Uterus (tissue), 4 donors: Measurements from ENCODE around the gene SKI. TPM values are rescaled to one million over a fixed set of nuclear protein-coding genes. Genes with fewer than 3 reads are reported as not detected.
A peak's percentile ranks its signal among the peaks of the same experiment; 100 is the strongest.

Experiments used
- DNase-seq, 2 donors: peaks; one replicate each; pipeline ENCODE4 v3.0.0-alpha.2; 2019 to 2020
- H3K27ac ChIP-seq, 2 donors: fragments of 200-600 bp; sonication (generic); 1 replicate in 1 of 2; 2 replicates in 1 of 2; pipeline ENCODE4 v1.5.1; 2016 to 2018
- H3K27me3 ChIP-seq, 2 donors: fragments of 200-600 bp; sonication (generic); one replicate each; pipeline ENCODE4 v1.5.1; 2018 to 2019; ENCODE audit warnings: control low read depth in 1 of 2
- H3K36me3 ChIP-seq, 2 donors: fragments of 200-600 bp; sonication (generic); one replicate each; pipeline ENCODE4 v1.5.1; 2019; ENCODE audit warnings: control low read depth in 1 of 2
- H3K4me1 ChIP-seq, 2 donors: fragments of 200-600 bp; sonication (generic); one replicate each; pipeline ENCODE4 v1.5.1; 2018 to 2019; ENCODE audit warnings: control low read depth in 1 of 2
- H3K4me3 ChIP-seq, 2 donors: fragments of 200-600 bp; sonication (generic); 1 replicate in 1 of 2; 2 replicates in 1 of 2; pipeline ENCODE4 v1.5.1; 2018 to 2019; ENCODE audit warnings: mild to moderate bottlenecking in 1 of 2
- H3K9me3 ChIP-seq, 2 donors: fragments of 200-600 bp; sonication (generic); one replicate each; pipeline ENCODE4 v1.5.1; 2019; ENCODE audit warnings: control low read depth in 1 of 2
- POLR2A ChIP-seq, 2 donors: fragments of 450-650 bp; IDR thresholded peaks; one replicate each; pipeline ENCODE4 v1.6.1; 2016; ENCODE audit warnings: antibody characterized with exemption in 2 of 2, mild to moderate bottlenecking in 1 of 2, moderate library complexity in 1 of 2
- intact Hi-C: fragments of 100-400 bp; cut with DNase I; formaldehyde crosslinking; loops from one replicate; pipeline ENCODE4 v1.15.1; 2023; ENCODE audit warnings: low total_unique reads
- total RNA-seq, 4 donors: library from RNA; depleted of rRNA in 3 of 4; stranded (reverse); fragments of >200 nt in 3 of 4; gene quantifications; one replicate each; pipeline versions ENCODE4 v1.1.0 to v1.2.4, GENCODE V29; 2014 to 2023
- TF ChIP-seq, protein P1 (sequence below), 4 experiments: fragments of 200-600 bp in 2 of 4; fragments of 450-650 bp in 2 of 4; sonication (generic) in 2 of 4; IDR thresholded peaks; one replicate each; pipeline ENCODE4 v1.5.1; 2016 to 2019; ENCODE audit warnings: antibody characterized with exemption in 4 of 4, mild to moderate bottlenecking in 2 of 4, moderate library complexity in 1 of 4
- donor health status: DM: yes; HTN: yes; CAD: no.

The SKI gene
- total RNA-seq, 4 donors from 2014 or later: 22.8 to 148 (median 34.9) TPM

DNA sequence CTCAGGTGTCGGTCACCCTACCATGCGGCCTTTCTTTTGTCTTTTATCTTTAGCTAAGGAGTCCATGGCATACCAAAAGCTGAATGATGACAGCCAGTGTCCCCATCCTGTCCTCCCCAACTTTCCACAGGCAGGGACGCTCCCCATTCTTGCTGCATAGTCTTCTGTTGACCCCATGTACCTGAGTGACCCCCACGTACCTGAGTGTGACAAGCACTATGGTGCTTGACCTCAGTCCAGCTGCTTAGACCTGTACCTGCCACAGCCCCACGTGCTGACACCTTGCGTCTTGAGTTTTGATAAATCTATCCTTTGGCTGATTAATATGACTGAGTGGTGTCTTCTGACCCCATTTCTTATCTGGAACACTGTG, 26.9 kb downstream of the SKI start:
- Histone ChIP-seq H3K27ac (peak overlapping the region; percentile 32 to 50), H3K36me3 (no peaks in the 10 kb centered on the region), H3K9me3 (no peaks in the 10 kb centered on the region), H3K4me3 (no peak overlapping the region), H3K27me3 (no peaks in the 10 kb centered on the region), H3K4me1 (peaks cover 6 to 25% of the 10 kb centered on the region in 2 donors)
- TF ChIP-seq, protein P1, sequence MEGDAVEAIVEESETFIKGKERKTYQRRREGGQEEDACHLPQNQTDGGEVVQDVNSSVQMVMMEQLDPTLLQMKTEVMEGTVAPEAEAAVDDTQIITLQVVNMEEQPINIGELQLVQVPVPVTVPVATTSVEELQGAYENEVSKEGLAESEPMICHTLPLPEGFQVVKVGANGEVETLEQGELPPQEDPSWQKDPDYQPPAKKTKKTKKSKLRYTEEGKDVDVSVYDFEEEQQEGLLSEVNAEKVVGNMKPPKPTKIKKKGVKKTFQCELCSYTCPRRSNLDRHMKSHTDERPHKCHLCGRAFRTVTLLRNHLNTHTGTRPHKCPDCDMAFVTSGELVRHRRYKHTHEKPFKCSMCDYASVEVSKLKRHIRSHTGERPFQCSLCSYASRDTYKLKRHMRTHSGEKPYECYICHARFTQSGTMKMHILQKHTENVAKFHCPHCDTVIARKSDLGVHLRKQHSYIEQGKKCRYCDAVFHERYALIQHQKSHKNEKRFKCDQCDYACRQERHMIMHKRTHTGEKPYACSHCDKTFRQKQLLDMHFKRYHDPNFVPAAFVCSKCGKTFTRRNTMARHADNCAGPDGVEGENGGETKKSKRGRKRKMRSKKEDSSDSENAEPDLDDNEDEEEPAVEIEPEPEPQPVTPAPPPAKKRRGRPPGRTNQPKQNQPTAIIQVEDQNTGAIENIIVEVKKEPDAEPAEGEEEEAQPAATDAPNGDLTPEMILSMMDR (IDR thresholded peaks at IDR 0.05): no peak
- no peak for TF ChIP-seq POLR2A (IDR thresholded peaks at IDR 0.05)
- intact Hi-C loops: no loop called here
- no peak for DNase-seq

DNA sequence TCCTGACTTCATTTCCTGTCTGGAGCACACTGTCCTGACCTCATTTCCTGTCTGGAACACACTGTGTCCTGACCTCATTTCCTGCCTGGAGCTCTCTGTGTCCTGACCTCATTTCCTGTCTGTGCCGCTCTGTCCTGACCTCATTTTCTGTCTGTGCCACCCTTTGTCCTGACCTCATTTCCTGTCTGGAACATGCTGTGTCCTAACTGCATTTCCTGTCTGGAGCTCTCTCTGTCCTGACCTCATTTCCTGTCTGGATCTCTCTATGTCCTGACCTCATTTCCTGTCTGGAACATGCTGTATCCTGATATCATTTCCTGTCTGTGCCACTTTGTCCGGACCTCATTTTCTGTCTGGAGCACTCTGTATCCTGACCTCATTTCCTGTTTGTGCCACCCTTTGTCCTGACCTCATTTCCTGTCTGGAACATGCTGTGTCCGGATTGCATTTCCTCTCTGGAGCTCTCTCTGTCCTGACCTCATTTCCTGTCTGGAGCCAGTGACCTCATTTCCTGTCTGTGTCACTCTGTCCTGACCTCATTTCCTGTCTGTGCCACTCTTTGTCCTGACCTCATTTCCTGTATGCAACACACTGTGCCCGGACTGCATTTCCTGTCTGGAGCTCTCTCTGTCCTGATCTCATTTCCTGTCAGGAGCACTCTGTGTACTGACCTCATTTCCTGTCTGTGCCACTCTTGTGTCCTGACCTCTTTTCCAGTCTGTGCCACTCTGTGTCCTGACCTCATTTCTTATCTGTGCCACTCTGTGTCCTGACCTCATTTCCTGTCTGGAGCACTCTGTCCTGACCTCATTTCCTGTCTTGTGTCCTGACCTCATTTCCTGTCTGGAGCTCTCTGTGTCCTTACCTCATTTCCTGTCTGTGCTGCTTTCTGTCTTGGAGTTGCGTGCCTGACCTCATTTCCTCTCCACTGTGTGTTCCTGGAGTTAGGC, 27.6 kb downstream of the SKI start:
- H3K4me1 ChIP-seq: peaks cover 6 to 18% of the 10 kb centered on the region in 2 donors

GRCh38 chr1:2256435-2257244, 28.5 kb downstream of the SKI start:
- H3K9me3 ChIP-seq: no peaks in the 10 kb centered on the region
- H3K27ac ChIP-seq: peak overlapping the region; percentile 32 to 50
- no peaks in the 10 kb centered on the region for H3K36me3 ChIP-seq
- no peak for DNase-seq
- H3K4me3 ChIP-seq: no peak overlapping the region
- intact Hi-C loops: no loop called here
- peaks cover 0 to 10% of the 10 kb centered on the region in 2 donors for H3K4me1 ChIP-seq
- TF ChIP-seq, protein P1 (IDR thresholded peaks at IDR 0.05): no peak
- no peak for TF ChIP-seq POLR2A (IDR thresholded peaks at IDR 0.05)
- no peaks in the 10 kb centered on the region for H3K27me3 ChIP-seq

More for the DNA sequence above, 27.6 kb downstream of the SKI start:
- Histone ChIP-seq H3K27me3 (no peaks in the 10 kb centered on the region), H3K36me3 (no peaks in the 10 kb centered on the region), H3K4me3 (no peak overlapping the region), H3K9me3 (no peaks in the 10 kb centered on the region), H3K27ac (peak overlapping the region; percentile 32 to 50)
- DNase-seq: no peak
- intact Hi-C loops: no loop called here
- no peak for TF ChIP-seq POLR2A (IDR thresholded peaks at IDR 0.05)
- TF ChIP-seq, protein P1 (IDR thresholded peaks at IDR 0.05): no peak

- Histone ChIP-seq H3K9me3 (no peaks in the 10 kb centered on the region), H3K4me1 (peaks cover 0 to 8% of the 10 kb centered on the region in 2 donors), H3K4me3 (no peak overlapping the region), H3K27me3 (no peaks in the 10 kb centered on the region), H3K27ac (no peak overlapping the region), H3K36me3 (no peaks in the 10 kb centered on the region)
- TF ChIP-seq POLR2A (IDR thresholded peaks at IDR 0.05): no peak
- TF ChIP-seq, protein P1 (IDR thresholded peaks at IDR 0.05): no peak
- DNase-seq: no peak
- intact Hi-C loops: no loop called here
Measured at GRCh38 chr1:2257245-2257627, 29.1 kb downstream of the SKI start.
